GM12864 (cell line): ENCODE measurements around the gene RNF180.

ENCODE experiments used
- DNase-seq: peaks from one replicate; pipeline ENCODE4 v3.0.0-alpha.2; 2011; ENCODE audit warnings: low read depth
- H3K4me3 ChIP-seq: 2 replicates; pipeline ENCODE4 v1.5.1; 2011; ENCODE audit warnings: mild to moderate bottlenecking, low read depth, low read length, control low read depth
- TF ChIP-seq, protein P1 (sequence below): IDR thresholded peaks from 2 replicates; pipeline ENCODE4 v1.5.1; 2011; ENCODE audit warnings: low read depth, mild to moderate bottlenecking, moderate library complexity, low read length, control low read depth, inconsistent platforms; ENCODE audit errors: missing control alignments

The RNF180 gene, protein sequence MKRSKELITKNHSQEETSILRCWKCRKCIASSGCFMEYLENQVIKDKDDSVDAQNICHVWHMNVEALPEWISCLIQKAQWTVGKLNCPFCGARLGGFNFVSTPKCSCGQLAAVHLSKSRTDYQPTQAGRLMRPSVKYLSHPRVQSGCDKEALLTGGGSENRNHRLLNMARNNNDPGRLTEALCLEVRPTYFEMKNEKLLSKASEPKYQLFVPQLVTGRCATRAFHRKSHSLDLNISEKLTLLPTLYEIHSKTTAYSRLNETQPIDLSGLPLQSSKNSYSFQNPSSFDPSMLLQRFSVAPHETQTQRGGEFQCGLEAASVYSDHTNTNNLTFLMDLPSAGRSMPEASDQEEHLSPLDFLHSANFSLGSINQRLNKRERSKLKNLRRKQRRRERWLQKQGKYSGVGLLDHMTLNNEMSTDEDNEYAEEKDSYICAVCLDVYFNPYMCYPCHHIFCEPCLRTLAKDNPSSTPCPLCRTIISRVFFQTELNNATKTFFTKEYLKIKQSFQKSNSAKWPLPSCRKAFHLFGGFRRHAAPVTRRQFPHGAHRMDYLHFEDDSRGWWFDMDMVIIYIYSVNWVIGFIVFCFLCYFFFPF

DNA sequence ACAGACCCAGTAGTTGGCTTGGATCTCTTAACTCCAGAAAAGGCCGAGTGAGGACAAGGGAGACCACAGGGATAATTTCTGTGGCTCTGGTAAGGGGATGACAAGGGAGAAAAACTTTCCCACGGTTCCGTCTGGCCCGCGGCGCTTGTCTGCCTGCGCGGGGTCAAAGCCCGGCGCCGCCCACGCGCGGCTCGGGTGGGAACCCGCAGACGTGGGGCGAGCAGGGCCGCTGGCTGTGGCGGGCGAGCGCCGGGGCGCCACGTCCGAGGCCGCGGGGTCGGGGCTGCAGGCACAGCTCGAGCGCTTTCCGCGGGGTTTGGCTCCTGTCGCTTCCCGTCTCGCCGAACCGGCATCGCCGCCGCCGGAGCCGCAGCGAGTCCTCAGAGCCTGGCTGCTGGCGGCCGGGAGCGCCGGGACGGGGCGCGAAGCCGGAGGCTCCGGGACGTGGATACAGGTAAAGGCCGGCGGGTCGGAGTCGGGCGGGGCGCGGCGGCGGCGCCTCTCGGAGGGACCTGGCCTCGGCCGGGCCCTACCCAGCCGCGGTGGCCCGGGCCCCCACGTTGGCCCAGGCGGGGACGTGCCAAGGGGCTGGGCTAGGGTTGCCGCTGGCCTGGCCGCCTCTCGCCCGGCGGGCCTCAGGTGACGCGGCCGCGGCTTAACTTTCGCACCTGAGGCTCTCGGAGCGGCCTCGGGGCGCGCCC lies at the start of gene RNF180:
Gene RNF180, plus strand, starts transcription at position 344 of the 701 bp plus-strand sequence. CDS start 34,965 bp downstream, outside the sequence.
- TF ChIP-seq, protein P1, sequence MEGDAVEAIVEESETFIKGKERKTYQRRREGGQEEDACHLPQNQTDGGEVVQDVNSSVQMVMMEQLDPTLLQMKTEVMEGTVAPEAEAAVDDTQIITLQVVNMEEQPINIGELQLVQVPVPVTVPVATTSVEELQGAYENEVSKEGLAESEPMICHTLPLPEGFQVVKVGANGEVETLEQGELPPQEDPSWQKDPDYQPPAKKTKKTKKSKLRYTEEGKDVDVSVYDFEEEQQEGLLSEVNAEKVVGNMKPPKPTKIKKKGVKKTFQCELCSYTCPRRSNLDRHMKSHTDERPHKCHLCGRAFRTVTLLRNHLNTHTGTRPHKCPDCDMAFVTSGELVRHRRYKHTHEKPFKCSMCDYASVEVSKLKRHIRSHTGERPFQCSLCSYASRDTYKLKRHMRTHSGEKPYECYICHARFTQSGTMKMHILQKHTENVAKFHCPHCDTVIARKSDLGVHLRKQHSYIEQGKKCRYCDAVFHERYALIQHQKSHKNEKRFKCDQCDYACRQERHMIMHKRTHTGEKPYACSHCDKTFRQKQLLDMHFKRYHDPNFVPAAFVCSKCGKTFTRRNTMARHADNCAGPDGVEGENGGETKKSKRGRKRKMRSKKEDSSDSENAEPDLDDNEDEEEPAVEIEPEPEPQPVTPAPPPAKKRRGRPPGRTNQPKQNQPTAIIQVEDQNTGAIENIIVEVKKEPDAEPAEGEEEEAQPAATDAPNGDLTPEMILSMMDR: no peak
- no peak for DNase-seq
- H3K4me3 ChIP-seq: no peak within 1 kb of the TSS

GRCh38 chr5:64125521-64125920 lies 40.1 kb upstream of the RNF180 start:
- DNase-seq: no peak
- TF ChIP-seq, protein P1: no peak
- no peak overlapping the region for H3K4me3 ChIP-seq

GRCh38 chr5:64126202-64126741 lies 39.4 kb upstream of the RNF180 start:
- DNase-seq: no peak
- no peak overlapping the region for H3K4me3 ChIP-seq

GRCh38 chr5:64140018-64140417 lies 25.6 kb upstream of the RNF180 start:
- no peak overlapping the region for H3K4me3 ChIP-seq

More at GRCh38 chr5:64126202-64126741, 39.4 kb upstream of the RNF180 start:
- TF ChIP-seq, protein P1: no peak

DNA sequence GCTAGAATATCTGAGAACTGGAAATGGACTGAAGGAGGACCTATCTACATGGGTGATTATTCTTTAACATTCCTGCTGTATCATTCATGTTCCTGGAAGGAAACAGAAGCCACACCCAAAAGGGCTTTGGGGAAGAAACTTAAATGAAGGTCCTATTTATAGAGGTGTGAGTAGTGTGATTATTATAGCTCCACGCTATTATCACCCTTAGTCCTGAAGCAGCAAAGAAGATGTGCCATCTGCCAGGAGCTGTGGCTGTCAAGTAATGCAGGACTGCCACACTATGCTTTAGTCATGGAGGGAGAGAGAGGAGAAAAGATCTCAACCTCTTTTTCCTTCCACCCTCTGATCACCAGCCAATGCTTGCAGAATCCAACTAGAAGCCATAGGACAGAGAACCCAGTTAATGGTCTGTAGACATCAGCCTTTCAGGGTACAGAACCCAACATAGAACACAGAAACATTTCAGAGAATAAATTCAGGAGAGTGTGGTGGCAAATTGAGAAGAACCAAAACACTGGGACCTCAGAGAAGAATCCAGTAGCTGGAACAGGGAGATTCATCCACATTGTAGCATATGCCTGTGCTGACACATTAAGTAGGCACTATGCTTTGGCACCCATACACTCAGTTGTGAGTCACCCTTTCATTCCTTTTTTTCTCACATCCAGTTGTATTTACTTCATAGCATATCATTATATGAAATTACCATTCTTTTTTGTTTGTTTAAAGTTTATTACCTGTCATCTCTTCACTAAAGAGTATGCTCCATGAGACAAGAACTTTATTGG lies 21.0 kb upstream of the RNF180 start:
- TF ChIP-seq, protein P1: no peak
- no peak for DNase-seq
- H3K4me3 ChIP-seq: no peak overlapping the region

More at GRCh38 chr5:64140018-64140417, 25.6 kb upstream of the RNF180 start:
- DNase-seq: no peak
- TF ChIP-seq, protein P1: no peak

DNA sequence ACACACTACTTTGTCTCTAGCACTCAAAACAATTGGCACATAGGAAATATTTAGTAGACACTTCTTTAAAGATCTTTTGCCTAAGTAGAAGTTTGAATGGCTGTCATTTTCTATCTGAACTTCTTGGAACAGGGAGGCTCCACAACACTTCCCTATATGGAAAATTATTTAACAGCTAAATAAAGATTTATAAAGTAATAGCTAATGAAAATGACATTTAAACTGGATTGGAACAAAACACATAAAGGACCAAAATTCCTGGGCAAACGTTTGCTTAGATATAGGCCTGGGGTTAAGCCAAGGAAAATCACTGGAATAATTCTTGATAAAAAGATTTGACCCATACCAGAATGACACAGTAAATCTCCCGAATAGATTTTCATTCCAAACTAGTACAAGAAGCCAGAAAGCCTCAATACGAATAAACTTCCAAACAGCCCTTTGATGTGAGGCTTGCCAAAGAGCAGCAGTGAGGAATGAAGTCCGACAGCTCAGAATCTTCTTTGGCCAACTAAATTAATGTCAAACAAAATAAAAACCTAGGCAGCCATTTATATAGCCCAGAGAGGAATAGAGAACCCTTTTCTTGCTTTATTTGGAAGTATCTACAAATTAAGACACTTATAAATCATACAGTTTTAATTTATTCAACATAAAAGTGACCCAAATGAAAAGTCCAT lies 20.3 kb upstream of the RNF180 start:
- TF ChIP-seq, protein P1: no peak
- DNase-seq: no peak
- H3K4me3 ChIP-seq: no peak overlapping the region
